H54 (cell line): ENCODE measurements around the gene TMEM144.

Experiments
- DNase-seq: peaks from one replicate; pipeline ENCODE4 v3.0.0; 2011; ENCODE audit warnings: low spot score, mixed read lengths; ENCODE audit not compliant: insufficient read length
- FAIRE-seq: peaks from 3 replicates; lab custom pipeline; 2011; peaks lifted over from hg19 to GRCh38; lab: Jason Lieb, UNC
- POLR2A ChIP-seq: IDR thresholded peaks from 2 replicates; pipeline ENCODE4 v1.6.1; 2011; ENCODE audit warnings: low read depth, mild to moderate bottlenecking, low read length

Gene TMEM144

GRCh38 chr4:158172261-158173258, 37.7 kb upstream of the TMEM144 start, which contains the start of gene GASK1B:
GASK1B (minus strand) TSS chr4:158173025; CDS start chr4:158171375, 1,650 bp downstream.
- FAIRE-seq (no peak), DNase-seq (no peak)
- TF ChIP-seq POLR2A, result no peak

GRCh38 chr4:158176108-158176507, 34.2 kb upstream of the TMEM144 start:
- no peak for TF ChIP-seq POLR2A
- no peak for DNase-seq
- peak; percentile 38 for FAIRE-seq

- DNase-seq (no peak), FAIRE-seq (no peak)
- TF ChIP-seq POLR2A, result no peak
Observed at GRCh38 chr4:158176776-158177175, 33.5 kb upstream of the TMEM144 start.

- FAIRE-seq (no peak), DNase-seq (no peak)
- TF ChIP-seq POLR2A, result no peak
Observed at GRCh38 chr4:158179465-158179864, 30.8 kb upstream of the TMEM144 start.

- FAIRE-seq (no peak), DNase-seq (no peak)
Observed at GRCh38 chr4:158181906-158182305, 28.4 kb upstream of the TMEM144 start.

GRCh38 chr4:158182736-158183135, 27.6 kb upstream of the TMEM144 start:
- no peak for DNase-seq
- no peak for TF ChIP-seq POLR2A
- no peak for FAIRE-seq

More at GRCh38 chr4:158181906-158182305, 28.4 kb upstream of the TMEM144 start:
- no peak for TF ChIP-seq POLR2A

- no peak for TF ChIP-seq POLR2A
- DNase-seq (no peak), FAIRE-seq (no peak)
Observed at GRCh38 chr4:158186815-158187214, 23.5 kb upstream of the TMEM144 start.

GRCh38 chr4:158189422-158189821, 20.9 kb upstream of the TMEM144 start:
- TF ChIP-seq POLR2A, result no peak
- no peak for FAIRE-seq
- no peak for DNase-seq

- no peak for TF ChIP-seq POLR2A
- DNase-seq (no peak), FAIRE-seq (no peak)
Observed at GRCh38 chr4:158190718-158191117, 19.6 kb upstream of the TMEM144 start.

- no peak for TF ChIP-seq POLR2A
- DNase-seq, result no peak
- no peak for FAIRE-seq
Observed at GRCh38 chr4:158192439-158193158, 17.7 kb upstream of the TMEM144 start.

GRCh38 chr4:158193171-158193749, 17.0 kb upstream of the TMEM144 start:
- no peak for DNase-seq
- TF ChIP-seq POLR2A, result no peak
- no peak for FAIRE-seq

- no peak for TF ChIP-seq POLR2A
- no peak for FAIRE-seq
- DNase-seq, result no peak
Observed at GRCh38 chr4:158195297-158195696, 15.0 kb upstream of the TMEM144 start.

GRCh38 chr4:158197194-158197776, 13.0 kb upstream of the TMEM144 start:
- FAIRE-seq, result no peak
- no peak for DNase-seq
- TF ChIP-seq POLR2A, result no peak

GRCh38 chr4:158200214-158200613, 10.1 kb upstream of the TMEM144 start:
- TF ChIP-seq POLR2A, result no peak

More at GRCh38 chr4:158200214-158200613, 10.1 kb upstream of the TMEM144 start:
- DNase-seq (no peak), FAIRE-seq (no peak)
